ENCODE data around the gene WDR7.

The WDR7 gene

GRCh38 chr18:56889621-56890020 lies 238.5 kb downstream of the WDR7 start:
- DNase-seq (ENCODE audit: low read depth in 2 of 2): no peak

GRCh38 chr18:56890632-56891031 lies 239.5 kb downstream of the WDR7 start:
- DNase-seq (ENCODE audit: low read depth in 2 of 2): no peak

GRCh38 chr18:56891116-56891515 lies 240.0 kb downstream of the WDR7 start:
- DNase-seq (ENCODE audit: low read depth in 2 of 2): no peak

GRCh38 chr18:56891870-56892269 lies 240.7 kb downstream of the WDR7 start:
- DNase-seq (ENCODE audit: low read depth in 2 of 2): no peak

GRCh38 chr18:56897122-56897521 lies 246.0 kb downstream of the WDR7 start:
- no peak for DNase-seq (ENCODE audit: low read depth in 2 of 2)

- DNase-seq (ENCODE audit: low read depth in 2 of 2): no peak
Measured at GRCh38 chr18:56899660-56900059, 248.5 kb downstream of the WDR7 start.

- no peak for DNase-seq (ENCODE audit: low read depth in 2 of 2)
Measured at GRCh38 chr18:56900195-56901094, 249.3 kb downstream of the WDR7 start.

- DNase-seq (ENCODE audit: low read depth in 2 of 2): no peak
Measured at GRCh38 chr18:56901919-56902318, 250.8 kb downstream of the WDR7 start.

GRCh38 chr18:56902653-56903052 lies 251.5 kb downstream of the WDR7 start:
- DNase-seq (ENCODE audit: low read depth in 2 of 2): no peak

GRCh38 chr18:56903686-56904085 lies 252.5 kb downstream of the WDR7 start:
- DNase-seq (ENCODE audit: low read depth in 2 of 2): no peak

GRCh38 chr18:56907771-56908170 lies 256.6 kb downstream of the WDR7 start:
- DNase-seq (ENCODE audit: low read depth in 2 of 2): no peak

GRCh38 chr18:56910237-56910636 lies 259.1 kb downstream of the WDR7 start:
- DNase-seq (ENCODE audit: low read depth in 2 of 2): no peak

- no peak for DNase-seq (ENCODE audit: low read depth in 2 of 2)
Measured at GRCh38 chr18:56910967-56911366, 259.8 kb downstream of the WDR7 start.

- no peak for DNase-seq (ENCODE audit: low read depth in 2 of 2)
Measured at GRCh38 chr18:56913941-56914340, 262.8 kb downstream of the WDR7 start.

GRCh38 chr18:56919190-56919589 lies 268.0 kb downstream of the WDR7 start:
- no peak for DNase-seq (ENCODE audit: low read depth in 2 of 2)

- no peak for DNase-seq (ENCODE audit: low read depth in 2 of 2)
Measured at GRCh38 chr18:56921896-56922480, 270.8 kb downstream of the WDR7 start.

GRCh38 chr18:56926734-56927133 lies 275.6 kb downstream of the WDR7 start:
- DNase-seq (ENCODE audit: low read depth in 2 of 2): no peak

- DNase-seq (ENCODE audit: low read depth in 2 of 2): no peak
Measured at GRCh38 chr18:56927786-56928185, 276.6 kb downstream of the WDR7 start.

GRCh38 chr18:56929886-56930285 lies 278.7 kb downstream of the WDR7 start:
- no peak for DNase-seq (ENCODE audit: low read depth in 2 of 2)

- DNase-seq (ENCODE audit: low read depth in 2 of 2): no peak
Measured at GRCh38 chr18:56933472-56933871, 282.3 kb downstream of the WDR7 start.

GRCh38 chr18:56934131-56934530 lies 283.0 kb downstream of the WDR7 start:
- DNase-seq (ENCODE audit: low read depth in 2 of 2): no peak

- DNase-seq (ENCODE audit: low read depth in 2 of 2): no peak
Measured at GRCh38 chr18:56934906-56935305, 283.7 kb downstream of the WDR7 start.

- no peak for DNase-seq (ENCODE audit: low read depth in 2 of 2)
Measured at GRCh38 chr18:56935434-56936040, 284.4 kb downstream of the WDR7 start.
